ENCODE data around the gene SLC11A2.

- TF ChIP-seq POLR2AphosphoS5 (IDR thresholded peaks at IDR 0.05; ENCODE audit: low read depth, low read length): no peak
- TF ChIP-seq TAF1 (IDR thresholded peaks at IDR 0.05; ENCODE audit: borderline replicate concordance, insufficient read depth, low read length): no peak
- TF ChIP-seq FOXP2 (optimal IDR thresholded peaks at IDR 0.05; ENCODE audit: borderline replicate concordance, extremely low read depth, extremely low read length, insufficient read depth): no peak
- TF ChIP-seq, protein P1, sequence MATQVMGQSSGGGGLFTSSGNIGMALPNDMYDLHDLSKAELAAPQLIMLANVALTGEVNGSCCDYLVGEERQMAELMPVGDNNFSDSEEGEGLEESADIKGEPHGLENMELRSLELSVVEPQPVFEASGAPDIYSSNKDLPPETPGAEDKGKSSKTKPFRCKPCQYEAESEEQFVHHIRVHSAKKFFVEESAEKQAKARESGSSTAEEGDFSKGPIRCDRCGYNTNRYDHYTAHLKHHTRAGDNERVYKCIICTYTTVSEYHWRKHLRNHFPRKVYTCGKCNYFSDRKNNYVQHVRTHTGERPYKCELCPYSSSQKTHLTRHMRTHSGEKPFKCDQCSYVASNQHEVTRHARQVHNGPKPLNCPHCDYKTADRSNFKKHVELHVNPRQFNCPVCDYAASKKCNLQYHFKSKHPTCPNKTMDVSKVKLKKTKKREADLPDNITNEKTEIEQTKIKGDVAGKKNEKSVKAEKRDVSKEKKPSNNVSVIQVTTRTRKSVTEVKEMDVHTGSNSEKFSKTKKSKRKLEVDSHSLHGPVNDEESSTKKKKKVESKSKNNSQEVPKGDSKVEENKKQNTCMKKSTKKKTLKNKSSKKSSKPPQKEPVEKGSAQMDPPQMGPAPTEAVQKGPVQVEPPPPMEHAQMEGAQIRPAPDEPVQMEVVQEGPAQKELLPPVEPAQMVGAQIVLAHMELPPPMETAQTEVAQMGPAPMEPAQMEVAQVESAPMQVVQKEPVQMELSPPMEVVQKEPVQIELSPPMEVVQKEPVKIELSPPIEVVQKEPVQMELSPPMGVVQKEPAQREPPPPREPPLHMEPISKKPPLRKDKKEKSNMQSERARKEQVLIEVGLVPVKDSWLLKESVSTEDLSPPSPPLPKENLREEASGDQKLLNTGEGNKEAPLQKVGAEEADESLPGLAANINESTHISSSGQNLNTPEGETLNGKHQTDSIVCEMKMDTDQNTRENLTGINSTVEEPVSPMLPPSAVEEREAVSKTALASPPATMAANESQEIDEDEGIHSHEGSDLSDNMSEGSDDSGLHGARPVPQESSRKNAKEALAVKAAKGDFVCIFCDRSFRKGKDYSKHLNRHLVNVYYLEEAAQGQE (IDR thresholded peaks at IDR 0.05; ENCODE audit: insufficient read depth in 1 of 2, low read depth in 2 of 2, low read length in 2 of 2): no peak
Observed at GRCh38 chr12:50984586-50985298, 41.4 kb downstream of the SLC11A2 start.
